Fibroblast of villous mesenchyme (primary cell): ENCODE data around the gene ASIC2. TPM values are rescaled to one million over a fixed set of nuclear protein-coding genes. Genes with fewer than 3 reads are reported as not detected.

ENCODE experiments used
- DNase-seq: peaks from one replicate; pipeline ENCODE4 v3.0.0-alpha.2; 2010; ENCODE audit warnings: low read depth
- H3K4me3 ChIP-seq: 2 replicates; pipeline ENCODE4 v1.5.1; 2011; ENCODE audit warnings: low read depth, mild to moderate bottlenecking, low read length
- CTCF ChIP-seq: IDR thresholded peaks from 2 replicates; pipeline ENCODE4 v1.5.1; 2012; ENCODE audit warnings: low read depth, mild to moderate bottlenecking, low read length; ENCODE audit not compliant: insufficient read depth
- total RNA-seq: library from RNA; depleted of rRNA; stranded (reverse); fragments of >200 nt; gene quantifications from 2 replicates; pipeline ENCODE4 v1.2.3, GENCODE V29; 2012

Gene ASIC2
- total RNA-seq: not detected in 2 replicates

- no peak for DNase-seq
- H3K4me3 ChIP-seq: peak within 1 kb of the TSS; percentile 18
- TF ChIP-seq CTCF: no peak
Measured at GRCh38 chr17:33292981-33293867, at the start of gene ASIC2. Gene ASIC2 (minus strand): TSS chr17:33293295.

DNA sequence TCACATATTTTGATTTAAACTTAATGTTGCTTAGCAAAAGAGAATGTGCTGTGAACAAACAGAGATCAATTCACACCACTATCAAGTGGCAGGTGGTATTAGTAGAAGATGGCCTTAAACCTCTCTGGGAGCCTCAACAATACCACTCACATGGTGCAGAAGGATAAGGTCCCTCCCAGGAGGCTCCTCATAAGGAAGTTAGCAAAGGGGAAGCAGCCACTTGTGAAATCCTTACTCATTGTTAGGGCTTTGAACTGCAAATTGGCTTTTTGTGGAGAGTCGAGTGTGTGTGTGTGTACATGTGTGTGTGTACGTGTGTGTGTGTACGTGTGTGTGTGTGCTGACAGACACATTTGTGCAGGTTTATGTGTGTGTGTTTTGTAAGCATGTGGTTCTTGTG, 48.9 kb upstream of the ASIC2 start:
- H3K4me3 ChIP-seq: no peak overlapping the region
- DNase-seq: no peak
- TF ChIP-seq CTCF: no peak

DNA sequence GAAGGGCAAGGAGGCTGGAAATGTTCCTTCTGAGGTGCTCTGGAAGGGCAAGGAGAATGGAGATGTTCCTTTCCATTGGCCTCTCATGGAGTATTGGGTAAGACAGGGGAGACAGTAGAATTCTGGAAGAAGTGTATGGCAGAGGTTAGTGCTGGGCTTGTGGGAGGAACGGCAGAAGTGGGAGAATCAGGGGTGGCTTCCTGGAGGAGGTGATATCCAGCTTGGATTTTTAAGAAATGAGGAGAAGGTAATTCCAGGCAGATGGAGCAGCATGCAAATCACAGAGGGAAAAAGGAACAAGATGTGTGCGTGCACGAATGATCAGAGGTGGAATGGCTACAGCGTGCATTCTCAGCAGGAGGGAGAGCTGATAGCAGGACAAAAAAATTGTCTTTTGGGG, 45.1 kb upstream of the ASIC2 start:
- TF ChIP-seq CTCF: no peak
- DNase-seq: no peak
- no peak overlapping the region for H3K4me3 ChIP-seq

DNA sequence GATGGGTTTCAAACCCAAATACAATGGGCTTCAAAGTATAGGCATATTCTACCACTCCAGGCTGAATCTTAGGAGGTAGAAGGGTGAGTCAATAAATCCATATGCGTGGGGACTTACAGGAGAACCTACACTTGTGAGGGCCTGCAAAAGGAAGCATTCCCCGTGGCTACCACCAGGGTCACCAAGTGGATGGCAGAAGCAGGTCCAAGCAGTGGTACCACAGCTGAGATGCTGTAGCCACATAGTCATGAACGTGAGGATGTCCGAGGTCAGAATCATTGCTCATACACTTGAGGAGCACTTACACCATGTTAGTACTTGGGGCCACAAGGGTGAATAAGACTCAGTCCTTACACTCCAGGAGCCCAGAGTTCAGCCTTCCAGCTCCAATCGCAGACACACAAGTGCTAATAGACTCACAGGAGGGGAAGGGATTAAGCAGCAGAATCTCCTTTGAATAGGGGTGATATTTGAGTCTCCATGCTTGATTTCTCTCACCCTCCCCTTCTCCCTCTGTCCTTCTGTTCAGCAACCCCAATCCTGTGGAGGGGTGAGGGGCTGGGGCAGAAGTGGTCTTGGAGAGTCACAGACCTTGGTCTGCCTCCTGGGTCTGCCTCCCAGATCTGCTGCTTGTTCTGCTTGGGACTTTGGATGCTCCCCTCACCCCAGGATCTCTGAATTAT, 42.5 kb upstream of the ASIC2 start:
- DNase-seq: no peak
- TF ChIP-seq CTCF: no peak
- H3K4me3 ChIP-seq: no peak overlapping the region

DNA sequence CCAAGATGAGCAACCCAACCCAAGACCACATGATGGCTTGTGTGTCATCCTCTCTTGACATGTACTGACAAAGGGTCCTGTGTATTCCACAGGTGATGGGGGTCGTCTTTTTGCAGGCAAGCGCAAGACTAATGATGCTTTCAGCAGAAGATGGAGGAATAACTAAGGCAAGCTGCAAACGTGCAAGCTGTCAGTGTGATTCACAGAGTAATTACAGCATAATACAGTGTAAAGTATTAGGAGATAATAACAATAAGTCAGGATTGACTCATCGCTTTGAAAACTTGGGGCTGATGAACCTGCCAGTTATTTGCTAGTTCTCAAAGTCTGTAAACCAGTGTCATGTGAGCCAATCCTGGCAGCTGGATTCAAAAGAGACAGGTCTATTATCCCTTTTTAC, 41.6 kb upstream of the ASIC2 start:
- no peak for DNase-seq
- no peak overlapping the region for H3K4me3 ChIP-seq
- no peak for TF ChIP-seq CTCF

DNA sequence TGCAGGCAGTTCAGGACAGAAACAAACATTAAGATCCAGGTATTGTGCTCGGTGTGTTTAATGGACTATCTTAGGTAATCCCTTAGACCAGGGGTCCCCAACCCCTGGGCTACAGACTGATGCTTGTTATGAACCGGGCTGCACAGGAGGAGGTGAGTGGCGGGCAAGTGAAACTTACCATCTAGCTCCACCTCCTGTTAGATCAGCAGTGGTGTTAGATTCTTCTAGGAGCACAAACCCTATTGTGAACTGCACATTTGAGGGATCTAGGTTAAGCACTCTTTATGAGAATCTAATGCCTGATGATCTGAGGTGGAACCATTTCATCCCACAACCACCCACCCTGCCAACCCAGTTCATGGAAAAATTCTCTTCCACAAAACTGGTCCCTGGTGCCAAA, 37.8 kb upstream of the ASIC2 start:
- no peak for TF ChIP-seq CTCF
- no peak for DNase-seq
- H3K4me3 ChIP-seq: no peak overlapping the region
